ENCODE measurements around the gene HOXA4. TPM values are rescaled to one million over a fixed set of nuclear protein-coding genes. Genes with fewer than 3 reads are reported as not detected.

Gene HOXA4
- total RNA-seq, 5 donors from 2014 or later (not counting 1 experiment from before 2014, with no cell fraction given) = 0.25 to 0.38 (median 0.36) TPM; not detected in 2

- Histone ChIP-seq H3K9me3 (no peaks in the 10 kb centered on the region), H3K4me3 (ENCODE audit: control insufficient read depth in 1 of 2, extremely low read depth in 1 of 2, low read length in 1 of 2) (no peak overlapping the region), H3K27ac (ENCODE audit: low read length) (no peak overlapping the region), H3K36me3 (ENCODE audit: control insufficient read depth in 2 of 2, extremely low read depth in 1 of 2, insufficient read depth in 1 of 2, low read length in 1 of 2) (no peaks in the 10 kb centered on the region), H3K27me3 (replicated peaks in 1 of 2; ENCODE audit: control insufficient read depth in 2 of 2, extremely low read depth in 1 of 2, insufficient read depth in 2 of 2, low read length in 1 of 2) (peaks cover 7 to 88% of the 10 kb centered on the region in 2 experiments), H3K4me1 (ENCODE audit: control insufficient read depth in 1 of 2, extremely low read depth in 1 of 2, insufficient read depth in 2 of 2, low read length in 2 of 2) (peaks cover 9 to 35% of the 10 kb centered on the region in 2 experiments)
- Mint-ChIP-seq H3K27ac (no peak overlapping the region), H3K4me1 (peaks cover 13 to 19% (median 16%) of the 10 kb centered on the region in 3 donors), H3K4me3 (no peak overlapping the region), H3K36me3 (no peaks in the 10 kb centered on the region), H3K9me3 (no peaks in the 10 kb centered on the region), H3K27me3 (peaks cover 38 to 76% of the 10 kb centered on the region in 2 donors)
- ChIA-PET CTCF (interaction anchor here (0.9 to 1.6 kb wide), 5 partner anchors 11 to 978 kb away, joined by 3 to 4 read pairs (median 3); no protein-coding TSS in a partner anchor), POLR2A (interaction anchor here in 1 of 2 donors (0.6 kb wide), 1 partner anchor 878 kb away, joined by 4 read pairs; no protein-coding TSS in a partner anchor)
- ATAC-seq (replicated peaks in 1 of 4) = no peak
- WGBS (ENCODE audit: insufficient coverage) = 87% methylated on average over 16 of the region's 22 CpGs
- DNase-seq = no peak
Observed at GRCh38 chr7:27176962-27177794, 46.6 kb upstream of the HOXA4 start.

DNA sequence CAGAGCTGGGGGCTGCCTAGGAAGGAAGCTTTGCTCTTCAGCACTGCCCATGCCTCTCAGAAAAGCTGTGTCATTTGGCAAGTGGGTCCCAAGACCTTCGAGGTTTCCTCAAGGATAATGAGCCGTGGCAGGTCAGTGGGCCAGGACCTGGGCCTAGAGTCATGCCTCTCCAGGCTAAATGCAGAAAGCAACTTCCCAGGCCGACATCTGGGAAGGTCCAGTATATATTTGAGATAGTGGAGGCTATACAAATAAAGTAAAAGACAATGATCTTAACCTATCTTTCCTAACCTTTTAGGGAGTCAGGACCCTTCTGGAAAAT lies 45.9 kb upstream of the HOXA4 start:
- peak in 1 of 35 experiments; percentile 18 for DNase-seq
- no CpG with 5 or more reads among the region's 3 CpGs for WGBS (ENCODE audit: insufficient coverage)
- Mint-ChIP-seq H3K9me3 (no peaks in the 10 kb centered on the region), H3K4me3 (no peak overlapping the region), H3K4me1 (peaks cover 20 to 25% (median 22%) of the 10 kb centered on the region in 3 donors), H3K27ac (no peak overlapping the region), H3K27me3 (peaks cover 45 to 79% of the 10 kb centered on the region in 2 donors), H3K36me3 (no peaks in the 10 kb centered on the region)
- CTCF ChIA-PET = interaction anchor here (0.6 to 1.6 kb wide), 5 partner anchors 12 to 916 kb away, joined by 3 to 7 read pairs (median 4); no protein-coding TSS in a partner anchor
- H3K36me3 ChIP-seq (ENCODE audit: control insufficient read depth in 2 of 2, extremely low read depth in 1 of 2, insufficient read depth in 1 of 2, low read length in 1 of 2) = no peaks in the 10 kb centered on the region
- peaks cover 3 to 89% of the 10 kb centered on the region in 2 experiments for H3K27me3 ChIP-seq (replicated peaks in 1 of 2; ENCODE audit: control insufficient read depth in 2 of 2, extremely low read depth in 1 of 2, insufficient read depth in 2 of 2, low read length in 1 of 2)
- ATAC-seq (replicated peaks in 1 of 4) = no peak
- H3K27ac ChIP-seq (ENCODE audit: low read length) = no peak overlapping the region
- H3K4me1 ChIP-seq (ENCODE audit: control insufficient read depth in 1 of 2, extremely low read depth in 1 of 2, insufficient read depth in 2 of 2, low read length in 2 of 2) = peaks cover 11 to 42% of the 10 kb centered on the region in 2 experiments
- no peak overlapping the region for H3K4me3 ChIP-seq (ENCODE audit: control insufficient read depth in 1 of 2, extremely low read depth in 1 of 2, low read length in 1 of 2)
- POLR2A ChIA-PET = interaction anchor here in 1 of 2 donors (0.6 kb wide), 1 partner anchor 46 kb away, joined by 3 read pairs; the partner anchor contains the start of gene HOXA4
- H3K9me3 ChIP-seq = no peaks in the 10 kb centered on the region

DNA sequence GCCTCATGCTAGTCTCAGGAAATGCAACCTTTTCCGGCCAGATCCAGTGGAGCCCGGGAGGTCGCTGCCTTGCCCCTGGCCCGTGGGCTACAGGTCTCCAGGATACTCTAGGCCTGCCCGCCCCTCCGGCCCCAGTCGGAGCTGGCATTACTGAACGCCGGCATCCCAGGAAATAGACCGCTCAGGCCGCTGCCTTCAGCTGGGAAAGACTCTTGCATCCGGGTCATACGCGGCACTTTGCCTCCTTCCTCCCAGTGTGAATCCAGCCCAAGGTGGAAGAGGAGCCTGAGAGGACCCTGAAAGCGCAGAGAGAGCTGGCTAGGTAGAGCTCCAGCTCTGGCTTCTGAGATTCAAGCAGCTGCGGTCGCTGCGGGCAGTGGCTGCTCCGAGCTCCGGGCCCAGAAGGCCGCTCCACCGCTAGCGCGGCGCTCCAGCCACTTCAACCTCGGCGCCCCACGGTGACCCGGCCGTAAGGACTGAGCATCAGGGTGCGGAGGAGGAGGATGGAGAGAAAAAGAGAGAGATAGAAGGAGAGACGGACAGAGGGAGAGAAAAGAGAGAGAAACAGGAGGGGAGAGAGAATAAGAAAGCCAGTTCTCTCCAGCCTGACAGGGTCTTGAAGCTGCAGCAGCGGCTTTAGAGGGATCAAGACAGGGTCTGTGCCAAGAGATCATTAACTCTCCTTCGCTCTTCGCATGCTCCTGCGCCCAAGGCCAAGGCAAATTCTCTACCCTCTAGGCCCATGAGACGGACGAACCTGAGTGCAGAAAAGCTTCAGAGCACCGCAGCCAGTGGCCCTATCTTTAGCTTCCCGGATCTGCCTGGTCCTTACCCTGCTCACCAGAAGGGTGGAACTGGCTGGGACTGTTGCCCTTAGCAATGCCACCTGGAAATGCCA lies 45.3 kb upstream of the HOXA4 start:
- no peaks in the 10 kb centered on the region for H3K36me3 ChIP-seq (ENCODE audit: control insufficient read depth in 2 of 2, extremely low read depth in 1 of 2, insufficient read depth in 1 of 2, low read length in 1 of 2)
- no peaks in the 10 kb centered on the region for H3K36me3 Mint-ChIP-seq
- 94% methylated on average over 36 of the region's 40 CpGs for WGBS (ENCODE audit: insufficient coverage)
- H3K9me3 Mint-ChIP-seq = no peaks in the 10 kb centered on the region
- no peak for ATAC-seq (replicated peaks in 1 of 4)
- no peak overlapping the region for H3K27ac Mint-ChIP-seq
- H3K27ac ChIP-seq (ENCODE audit: low read length) = no peak overlapping the region
- H3K27me3 Mint-ChIP-seq = peaks cover 50 to 80% of the 10 kb centered on the region in 2 donors
- ChIA-PET CTCF (interaction anchor here (0.6 to 1.6 kb wide), 5 partner anchors 17 to 916 kb away, joined by 3 to 7 read pairs (median 4); no protein-coding TSS in a partner anchor), POLR2A (interaction anchor here in 1 of 2 donors (0.6 kb wide), 1 partner anchor 46 kb away, joined by 3 read pairs; the partner anchor contains the start of gene HOXA4)
- peaks cover 11 to 46% of the 10 kb centered on the region in 2 experiments for H3K4me1 ChIP-seq (ENCODE audit: control insufficient read depth in 1 of 2, extremely low read depth in 1 of 2, insufficient read depth in 2 of 2, low read length in 2 of 2)
- DNase-seq = peak in 2 of 35 experiments; percentile 5 to 22
- no peaks in the 10 kb centered on the region for H3K9me3 ChIP-seq
- H3K4me3 ChIP-seq (ENCODE audit: control insufficient read depth in 1 of 2, extremely low read depth in 1 of 2, low read length in 1 of 2) = no peak overlapping the region
- H3K4me1 Mint-ChIP-seq = peaks cover 22 to 30% (median 25%) of the 10 kb centered on the region in 3 donors
- peaks cover 6 to 89% of the 10 kb centered on the region in 2 experiments for H3K27me3 ChIP-seq (replicated peaks in 1 of 2; ENCODE audit: control insufficient read depth in 2 of 2, extremely low read depth in 1 of 2, insufficient read depth in 2 of 2, low read length in 1 of 2)
- no peak overlapping the region for H3K4me3 Mint-ChIP-seq

GRCh38 chr7:27174874-27175625 lies 44.5 kb upstream of the HOXA4 start:
- no peaks in the 10 kb centered on the region for H3K9me3 ChIP-seq
- no peak for ATAC-seq (replicated peaks in 1 of 4)
- Mint-ChIP-seq H3K4me3 (peak overlapping the region in 2 of 3 donors; percentile 51 to 73), H3K27ac (peak overlapping the region in 1 of 2 donors; percentile 59), H3K36me3 (no peaks in the 10 kb centered on the region), H3K4me1 (peaks cover 22 to 32% (median 30%) of the 10 kb centered on the region in 3 donors), H3K9me3 (no peaks in the 10 kb centered on the region), H3K27me3 (peaks cover 53 to 81% of the 10 kb centered on the region in 2 donors)
- peak in 2 of 35 experiments; percentile 5 to 20 for DNase-seq
- POLR2A ChIA-PET = no interaction called here
- CTCF ChIA-PET = interaction anchor here (0.6 to 1.6 kb wide), 3 partner anchors 16 to 21 kb away, joined by 3 to 7 read pairs (median 5); no protein-coding TSS in a partner anchor
- peaks cover 11 to 45% of the 10 kb centered on the region in 2 experiments for H3K4me1 ChIP-seq (ENCODE audit: control insufficient read depth in 1 of 2, extremely low read depth in 1 of 2, insufficient read depth in 2 of 2, low read length in 2 of 2)
- peaks cover 6 to 85% of the 10 kb centered on the region in 2 experiments for H3K27me3 ChIP-seq (replicated peaks in 1 of 2; ENCODE audit: control insufficient read depth in 2 of 2, extremely low read depth in 1 of 2, insufficient read depth in 2 of 2, low read length in 1 of 2)
- WGBS (ENCODE audit: insufficient coverage) = 93% methylated on average over 6 of the region's 12 CpGs
- H3K4me3 ChIP-seq (ENCODE audit: control insufficient read depth in 1 of 2, extremely low read depth in 1 of 2, low read length in 1 of 2) = no peak overlapping the region
- H3K36me3 ChIP-seq (ENCODE audit: control insufficient read depth in 2 of 2, extremely low read depth in 1 of 2, insufficient read depth in 1 of 2, low read length in 1 of 2) = no peaks in the 10 kb centered on the region
- no peak overlapping the region for H3K27ac ChIP-seq (ENCODE audit: low read length)

DNA sequence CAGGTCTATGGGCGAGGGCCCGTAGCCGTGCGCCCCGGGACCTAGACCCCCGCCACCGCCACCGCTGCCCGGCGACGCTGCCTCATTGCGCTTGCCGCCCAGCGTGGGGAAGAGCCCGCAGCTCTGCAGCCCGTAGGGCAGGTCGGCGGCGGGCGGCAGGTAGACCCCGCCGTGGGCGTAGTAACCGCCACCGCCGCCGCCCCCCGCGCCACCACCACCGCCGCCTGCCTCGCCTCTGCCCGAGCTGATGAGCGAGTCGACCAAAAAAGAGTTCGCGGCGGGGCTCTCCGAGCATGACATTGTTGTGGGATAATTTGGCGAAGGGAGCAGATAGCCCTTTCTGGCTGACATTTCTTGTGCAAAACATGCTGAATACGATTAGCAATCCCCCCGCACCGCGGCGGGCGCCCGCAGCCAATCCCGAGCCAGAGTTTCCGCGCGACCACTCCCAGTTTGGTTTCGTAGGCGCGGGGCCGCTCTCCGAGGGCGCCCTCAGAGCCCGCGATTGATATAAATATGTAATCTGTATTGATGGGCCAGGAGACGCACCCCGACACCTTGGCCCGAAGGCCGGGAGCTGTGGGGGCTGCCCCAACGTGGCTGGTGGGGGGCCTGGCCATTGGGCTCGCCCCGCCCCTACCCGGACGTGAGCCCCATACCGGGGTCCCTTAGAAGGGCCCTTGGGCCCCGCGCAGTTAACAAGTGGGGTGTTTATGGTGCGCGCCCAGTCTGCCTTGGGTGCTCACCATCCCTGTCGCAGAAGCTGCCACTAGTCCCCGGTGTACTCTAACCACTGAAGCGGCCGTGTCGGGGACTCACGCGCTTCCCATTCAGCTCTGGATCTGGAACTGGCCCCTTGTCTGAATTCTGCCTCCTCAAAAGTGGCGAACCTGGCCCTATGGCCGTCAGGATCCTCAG lies 43.7 kb upstream of the HOXA4 start, which contains the start of gene HOXA10:
TSS of gene HOXA10 (minus strand) at position 365 of the 918 bp plus-strand sequence. CDS start at position 351, 14 bp downstream.
- Histone ChIP-seq H3K4me1 (ENCODE audit: control insufficient read depth in 1 of 2, extremely low read depth in 1 of 2, insufficient read depth in 2 of 2, low read length in 2 of 2) (peaks cover 11 to 45% of the 10 kb centered on the region in 2 experiments), H3K27me3 (replicated peaks in 1 of 2; ENCODE audit: control insufficient read depth in 2 of 2, extremely low read depth in 1 of 2, insufficient read depth in 2 of 2, low read length in 1 of 2) (peaks cover 6 to 85% of the 10 kb centered on the region in 2 experiments), H3K9me3 (no peaks in the 10 kb centered on the region), H3K36me3 (ENCODE audit: control insufficient read depth in 2 of 2, extremely low read depth in 1 of 2, insufficient read depth in 1 of 2, low read length in 1 of 2) (no peaks in the 10 kb centered on the region), H3K4me3 (ENCODE audit: control insufficient read depth in 1 of 2, extremely low read depth in 1 of 2, low read length in 1 of 2) (peak within 1 kb of the TSS; percentile 33 to 79), H3K27ac (ENCODE audit: low read length) (no peak within 1 kb of the TSS)
- 13% methylated on average over 66 of the region's 82 CpGs for WGBS (ENCODE audit: insufficient coverage)
- Mint-ChIP-seq H3K4me3 (peak within 1 kb of the TSS; percentile 31 to 73 (median 56)), H3K27me3 (peaks cover 46 to 76% of the 10 kb centered on the region in 2 donors), H3K4me1 (peaks cover 17 to 28% (median 24%) of the 10 kb centered on the region in 3 donors), H3K9me3 (no peaks in the 10 kb centered on the region), H3K36me3 (no peaks in the 10 kb centered on the region), H3K27ac (peak within 1 kb of the TSS in 1 of 2 donors; percentile 59)
- ChIA-PET CTCF (interaction anchor here in 1 of 2 donors (1.5 kb wide), 1 partner anchor 22 kb away, joined by 6 read pairs; no protein-coding TSS in a partner anchor), POLR2A (no interaction called here)
- ATAC-seq (replicated peaks in 1 of 4) = peak in 1 of 4 experiments; percentile 16
- DNase-seq = peak in 4 of 35 experiments; percentile 0 to 23 (median 12)
